ENCODE results near the gene TOMM20L. TPM values are rescaled to one million over a fixed set of nuclear protein-coding genes. Genes with fewer than 3 reads are reported as not detected.

The TOMM20L gene
- total and polyA plus RNA-seq, 2 of the 13 experiments (the other 11 are each of a cell fraction or from before 2014, with no cell fraction given): 0.46 TPM; not detected in 1

GRCh38 chr14:58426670-58427280, 31.0 kb downstream of the TOMM20L start (continued):
- TF ChIP-seq TBX3 (IDR thresholded peaks at IDR 0.05; ENCODE audit: borderline replicate concordance) (no peak; the same call in 1 of the 2 replicates), ZNF484 (CRISPR knock-in tag; IDR thresholded peaks at IDR 0.05; ENCODE audit: borderline replicate concordance, low read depth) (no peak), ZNF629 (CRISPR knock-in tag; conservative IDR thresholded peaks at IDR 0.05) (no peak), LRRFIP1 (CRISPR knock-in tag; conservative IDR thresholded peaks at IDR 0.05) (no peak), ATF4 (CRISPR knock-in tag; IDR thresholded peaks at IDR 0.05) (no peak), CCDC6 (CRISPR knock-in tag; IDR thresholded peaks at IDR 0.05) (no peak), ARNTL (CRISPR knock-in tag; IDR thresholded peaks at IDR 0.05) (no peak), ZNF720 (CRISPR knock-in tag; IDR thresholded peaks at IDR 0.05) (no peak), GLMP (CRISPR knock-in tag; IDR thresholded peaks at IDR 0.05; ENCODE audit: borderline replicate concordance) (no peak), ZNF563 (CRISPR knock-in tag; IDR thresholded peaks at IDR 0.05) (peak; percentile 70; the same call in 1 of the 2 replicates), ZNF33A (CRISPR knock-in tag; IDR thresholded peaks at IDR 0.05; ENCODE audit: borderline replicate concordance) (peak; percentile 43; the same call in 1 of the 2 replicates), EP300 (IDR thresholded peaks at IDR 0.05; ENCODE audit: low read depth in 2 of 2, low read length in 2 of 2) (no peak), EP300 (CRISPR knock-in tag; IDR thresholded peaks at IDR 0.05; ENCODE audit: borderline replicate concordance) (no peak), KDM4B (CRISPR knock-in tag; IDR thresholded peaks at IDR 0.05) (no peak), ZNF407 (CRISPR knock-in tag; IDR thresholded peaks at IDR 0.05; ENCODE audit: not compliant biosample characterization) (peak; percentile 49), ZNF292 (CRISPR knock-in tag; IDR thresholded peaks at IDR 0.05; ENCODE audit: borderline replicate concordance, low read depth) (no peak)

All from HepG2 (cell line).